ENCODE data around the gene PLA2G2C.

PLA2G2C gene

GRCh38 chr1:20114021-20114648 lies 72.2 kb downstream of the PLA2G2C start:
- TF ChIP-seq REST (IDR thresholded peaks at IDR 0.05; ENCODE audit: insufficient read depth in 1 of 2, low read depth in 2 of 2, low read length in 2 of 2) = no peak
- TF ChIP-seq FOXP2 (optimal IDR thresholded peaks at IDR 0.05; ENCODE audit: borderline replicate concordance, extremely low read depth, extremely low read length, insufficient read depth) = no peak
- no peak for TF ChIP-seq POLR2AphosphoS5 (IDR thresholded peaks at IDR 0.05; ENCODE audit: low read depth, low read length)
- TF ChIP-seq SIN3A (IDR thresholded peaks at IDR 0.05; ENCODE audit: borderline replicate concordance, insufficient read depth, low read length) = no peak
- no peak for TF ChIP-seq TAF1 (IDR thresholded peaks at IDR 0.05; ENCODE audit: borderline replicate concordance, insufficient read depth, low read length)
